K562 (cell line): Measurements from ENCODE around the gene ZNF831. TPM values are rescaled to one million over a fixed set of nuclear protein-coding genes. Genes with fewer than 3 reads are reported as not detected.

Experiments
- ATAC-seq: fragments of 200-7000 bp; cut with Tn5 transposase; 3 replicates; pipeline ENCODE4 v1.9.1; 2020; ENCODE audit warnings: moderate library complexity
- BruUV-seq: library from RNA; stranded (reverse); fragments of 400-500 nt; replicated peaks from 2 replicates; lab custom pipeline; 2021; lab: Mats Ljungman, UMichigan
- CTCF ChIA-PET: fragments of 300-600 bp; formaldehyde crosslinking; extraction: SDS; loops from one replicate; lab custom pipeline; 2021; ENCODE audit warnings: low intra/inter-chr PET ratio; lab: Yijun Ruan, JAX
- POLR2A ChIA-PET: fragments of 300-600, 350-650 bp; sonication (Branson Sonifier 250); formaldehyde crosslinking; extraction: SDS; loops from one replicate; lab custom pipeline; 2021; ENCODE audit warnings: antibody characterized with exemption, inconsistent platforms; lab: Yijun Ruan, JAX
- DNase-seq, 4 experiments: peaks; one replicate each; pipeline versions ENCODE4 v3.0.0 to v3.0.0-alpha.2; 2011 to 2018; ENCODE audit warnings: low spot score in 3 of 4, mixed read lengths in 3 of 4; ENCODE audit errors: extremely low read depth in 1 of 4
- FAIRE-seq: peaks from 2 replicates; lab custom pipeline; 2011; peaks lifted over from hg19 to GRCh38; lab: Jason Lieb, UNC
- H2AFZ ChIP-seq: 2 replicates; pipeline ENCODE4 v1.6.0; 2011; ENCODE audit warnings: low read depth, low read length, control low read depth, inconsistent platforms
- H3K27ac ChIP-seq: fragments of 200-600 bp; 3 replicates; pipeline ENCODE4 v1.8.0; 2011; ENCODE audit warnings: low read depth, mild to moderate bottlenecking, control low read depth, inconsistent platforms, low read length, moderate library complexity, mixed read lengths; ENCODE audit errors: extremely low read depth
- H3K27me3 ChIP-seq, 2 experiments: fragments of 300-600 bp in 1 of 2; 2 replicates in 1 of 2; 3 replicates in 1 of 2; pipeline versions ENCODE4 v1.6.0 to v1.8.0; 2011; ENCODE audit warnings: inconsistent platforms in 2 of 2, low read length in 2 of 2, mild to moderate bottlenecking in 1 of 2, mixed read lengths in 1 of 2, moderate library complexity in 1 of 2; ENCODE audit not compliant: control insufficient read depth in 2 of 2, insufficient read depth in 2 of 2
- H3K36me3 ChIP-seq: fragments of 300-600 bp; 3 replicates; pipeline ENCODE4 v1.8.0; 2011; ENCODE audit warnings: mild to moderate bottlenecking, low read length, inconsistent platforms; ENCODE audit not compliant: control insufficient read depth, insufficient read depth
- H3K4me1 ChIP-seq, 2 experiments: fragments of 200-600 bp in 1 of 2; replicated peaks in 1 of 2; 2 replicates in 1 of 2; 3 replicates in 1 of 2; pipeline versions ENCODE4 v1.5.1 to v1.8.0; 2011; ENCODE audit warnings: inconsistent platforms in 2 of 2, low read length in 2 of 2, mild to moderate bottlenecking in 1 of 2, mixed read lengths in 1 of 2, moderate library complexity in 1 of 2; ENCODE audit not compliant: control insufficient read depth in 2 of 2, insufficient read depth in 2 of 2
- H3K4me2 ChIP-seq: 2 replicates; pipeline ENCODE4 v1.6.1; 2011; ENCODE audit warnings: low read length, control low read depth, inconsistent platforms, mixed read lengths; ENCODE audit not compliant: insufficient read depth
- H3K4me3 ChIP-seq: fragments of 200-600 bp; sonication (generic), shearing (Covaris generic); 2 replicates; pipeline ENCODE4 v1.5.1; 2016; ENCODE audit warnings: control low read depth, inconsistent platforms
- H3K79me2 ChIP-seq: fragments of 200-600 bp; 3 replicates; pipeline ENCODE4 v1.8.0; 2011; ENCODE audit warnings: low read length, inconsistent platforms; ENCODE audit not compliant: control insufficient read depth, insufficient read depth
- H3K9ac ChIP-seq, 2 experiments: 2 replicates each; pipeline versions ENCODE4 v1.6.0 to v1.6.1; 2011; ENCODE audit warnings: low read depth in 2 of 2, low read length in 2 of 2, control low read depth in 1 of 2, inconsistent platforms in 1 of 2, mild to moderate bottlenecking in 1 of 2, mixed read lengths in 1 of 2; ENCODE audit not compliant: insufficient read depth in 1 of 2
- H3K9me1 ChIP-seq: one replicate; pipeline ENCODE4 v1.6.0; 2011; ENCODE audit warnings: inconsistent platforms, mild to moderate bottlenecking, low read length, moderate library complexity; ENCODE audit not compliant: control insufficient read depth, insufficient read depth
- H3K9me3 ChIP-seq: replicated peaks from 2 replicates; pipeline ENCODE4 v1.5.1; 2011; ENCODE audit warnings: low read depth, low read length, inconsistent platforms; ENCODE audit not compliant: control insufficient read depth, insufficient read depth
- H4K20me1 ChIP-seq: replicated peaks from 2 replicates; pipeline ENCODE4 v1.6.1; 2011; ENCODE audit warnings: low read length, inconsistent platforms, mixed read lengths; ENCODE audit not compliant: control insufficient read depth, insufficient read depth
- ATF1 ChIP-seq, 2 experiments: fragments of 450-650 bp in 1 of 2; IDR thresholded peaks; 2 replicates each; pipeline ENCODE4 v1.6.1; 2016; ENCODE audit warnings: missing compliant biosample characterization in 1 of 2, missing genetic modification characterization in 1 of 2
- FOXM1 ChIP-seq, 2 experiments: fragments of 450-650 bp in 1 of 2; sonication (generic) in 1 of 2; formaldehyde crosslinking in 1 of 2; IDR thresholded peaks; 2 replicates each; pipeline versions ENCODE4 v1.6.1 to v1.9.0; 2017 to 2022; ENCODE audit warnings: low read depth in 2 of 2, mild to moderate bottlenecking in 2 of 2, missing genetic modification reagents in 1 of 2, moderate library complexity in 1 of 2
- HNRNPL ChIP-seq: fragments of 200-400 bp; formaldehyde crosslinking; IDR thresholded peaks from 2 replicates; pipeline ENCODE4 v1.6.1; 2017; ENCODE audit warnings: low read depth, mild to moderate bottlenecking, low read length
- MYNN ChIP-seq, 2 experiments: sonication (generic); formaldehyde crosslinking in 1 of 2; IDR thresholded peaks; 2 replicates each; pipeline versions ENCODE4 v1.5.0 to v1.6.1; 2016 to 2020; ENCODE audit warnings: antibody characterized with exemption in 1 of 2, missing genetic modification reagents in 1 of 2
- NFIC ChIP-seq: fragments of 450-650 bp; IDR thresholded peaks from 2 replicates; pipeline ENCODE4 v1.6.1; 2017; ENCODE audit warnings: mild to moderate bottlenecking, inconsistent platforms
- PHF20 ChIP-seq: fragments of 450-650 bp; IDR thresholded peaks from 2 replicates; pipeline ENCODE4 v1.6.1; 2018; ENCODE audit not compliant: partially characterized antibody
- POLR2G ChIP-seq: fragments of 200-400 bp; formaldehyde crosslinking; IDR thresholded peaks from 2 replicates; pipeline ENCODE4 v1.6.1; 2017; ENCODE audit warnings: low read depth, mild to moderate bottlenecking, antibody characterized with exemption, low read length, moderate library complexity
- RBFOX2 ChIP-seq: fragments of 200-400 bp; formaldehyde crosslinking; IDR thresholded peaks from 2 replicates; pipeline ENCODE4 v1.6.1; 2017; ENCODE audit warnings: low read depth, mild to moderate bottlenecking, low read length, moderate library complexity
- SMAD1 ChIP-seq: fragments of 150-350 bp; IDR thresholded peaks from 2 replicates; pipeline ENCODE4 v1.6.1; 2014; ENCODE audit warnings: low read length, low read depth; ENCODE audit not compliant: partially characterized antibody
- U2AF1 ChIP-seq: fragments of 200-400 bp; formaldehyde crosslinking; optimal IDR thresholded peaks from 2 replicates; pipeline ENCODE3; 2017; ENCODE audit warnings: mild to moderate bottlenecking, low read depth, low read length, moderate library complexity
- ZFP91 ChIP-seq: sonication (generic); formaldehyde crosslinking; IDR thresholded peaks from 2 replicates; pipeline ENCODE4 v1.8.0; 2022; ENCODE audit warnings: mild to moderate bottlenecking, missing genetic modification reagents
- whole genome bisulfite sequencing: fragments of 100-300 bp; shearing (Covaris generic); methylation state at CpG from one replicate; pipeline ENCODE4 v1.1.6; 2016; ENCODE audit warnings: low coverage, mixed read lengths; ENCODE audit not compliant: insufficient coverage; ENCODE audit errors: missing lambda C conversion rate; 5-methylcytosine and 5-hydroxymethylcytosine counted together
- in situ Hi-C: fragments of 300-500 bp; cut with MboI; formaldehyde crosslinking; loops from 4 replicates; pipeline ENCODE4 v1.15.0; 2018; ENCODE audit warnings: inconsistent platforms, mixed read lengths
- intact Hi-C: fragments of 100-400 bp; cut with micrococcal nuclease; formaldehyde crosslinking; loops from 2 replicates; pipeline ENCODE4 v1.14.2; 2022
- polyA plus RNA-seq, 8 experiments: library from polyadenylated mRNA; depleted of rRNA in 4 of 8; stranded (reverse) in 5 of 8; unstranded in 3 of 8; fragments of >200 nt; fragmentation: Nextera tagmentation in 2 of 8; fragmentation: Illumina TruSeq in 1 of 8; extraction: Ambion mirVana in 2 of 8; extraction: Trizol in 1 of 8; gene quantifications; 2 replicates each; pipeline versions ENCODE4 v1.2.1 to v1.2.3, GENCODE V29; 2011 to 2014; ENCODE audit warnings: inconsistent platforms in 1 of 8, missing spikeins in 1 of 8
- total RNA-seq, 7 experiments: library from RNA; depleted of rRNA in 6 of 7; stranded (reverse); fragments of >200 nt in 6 of 7; fragmentation: Illumina TruSeq in 2 of 7; extraction: Trizol in 2 of 7; gene quantifications; 2 replicates each; pipeline versions ENCODE4 v1.2.1 to v1.2.3, GENCODE V29; 2011 to 2021; ENCODE audit warnings: low replicate concordance in 1 of 7
- TF ChIP-seq, protein P1 (sequence below): fragments of 450-650 bp; formaldehyde crosslinking; IDR thresholded peaks from 2 replicates; pipeline ENCODE4 v1.4.0; 2020; ENCODE audit warnings: mild to moderate bottlenecking
- TF ChIP-seq, protein P2 (sequence below): fragments of 450-650 bp; formaldehyde crosslinking; IDR thresholded peaks from 2 replicates; pipeline ENCODE4 v1.4.0; 2022; ENCODE audit warnings: missing genetic modification characterization

Gene ZNF831
- total and polyA plus RNA-seq, 9 of the 15 experiments (the other 6 are each of a cell fraction or from before 2014, with no cell fraction given) = not detected

DNA sequence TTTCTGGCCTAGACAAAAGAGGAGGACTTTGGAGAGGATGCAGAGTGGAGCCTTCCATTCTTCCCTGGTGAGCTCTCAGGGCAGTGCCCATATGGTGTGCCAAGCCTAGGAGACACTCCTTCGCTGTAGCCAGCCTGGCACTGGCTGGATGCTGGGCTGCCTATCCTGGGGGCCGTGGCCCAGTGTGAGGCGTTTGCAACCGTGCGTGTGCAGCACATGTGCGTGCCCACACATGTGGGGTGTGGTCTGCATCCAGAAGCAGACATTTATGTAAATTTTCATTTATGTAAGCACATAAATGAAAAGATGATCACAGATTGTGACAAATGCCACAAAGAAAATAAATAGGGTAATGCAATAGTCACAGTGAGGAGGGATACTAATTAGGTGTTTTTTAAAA, 35.8 kb upstream of the ZNF831 start:
- H3K9me1 ChIP-seq = peaks cover 2% of the 10 kb centered on the region
- H3K27me3 ChIP-seq = peaks cover 14 to 48% of the 10 kb centered on the region in 2 experiments; a peak in 4 of 5 replicates
- H3K9ac ChIP-seq = no peak overlapping the region
- DNase-seq (no peak), FAIRE-seq (no peak), ATAC-seq (no peak)
- POLR2A ChIA-PET = no interaction called here
- no peak overlapping the region for H3K4me2 ChIP-seq
- no peak overlapping the region for H3K27ac ChIP-seq
- intact Hi-C loops = no loop called here
- in situ Hi-C loops = no loop called here
- no peaks in the 10 kb centered on the region for H3K9me3 ChIP-seq
- no peaks in the 10 kb centered on the region for H3K79me2 ChIP-seq
- no peaks in the 10 kb centered on the region for H3K36me3 ChIP-seq
- BruUV-seq = no TSS peak
- CTCF ChIA-PET = no interaction called here
- H3K4me1 ChIP-seq = no peaks in the 10 kb centered on the region; a peak in 1 of 5 replicates
- WGBS = 1% methylated on average over 6 of the region's 6 CpGs
- no peaks in the 10 kb centered on the region for H4K20me1 ChIP-seq
- TF ChIP-seq HNRNPL (no peak), PHF20 (no peak), ATF1 (CRISPR knock-in tag; IDR thresholded peaks at IDR 0.05) (no peak), ATF1 (tag; IDR thresholded peaks at IDR 0.05) (no peak), FOXM1 (IDR thresholded peaks at IDR 0.05; ENCODE audit: low read depth) (no peak), FOXM1 (CRISPR knock-in tag; IDR thresholded peaks at IDR 0.05; ENCODE audit: low read depth) (no peak), POLR2G (no peak), SMAD1 (no peak), ZFP91 (no peak), U2AF1 (no peak), NFIC (no peak), MYNN (IDR thresholded peaks at IDR 0.05) (no peak), MYNN (CRISPR knock-in tag; IDR thresholded peaks at IDR 0.05) (no peak), RBFOX2 (no peak)
- TF ChIP-seq, protein P1, sequence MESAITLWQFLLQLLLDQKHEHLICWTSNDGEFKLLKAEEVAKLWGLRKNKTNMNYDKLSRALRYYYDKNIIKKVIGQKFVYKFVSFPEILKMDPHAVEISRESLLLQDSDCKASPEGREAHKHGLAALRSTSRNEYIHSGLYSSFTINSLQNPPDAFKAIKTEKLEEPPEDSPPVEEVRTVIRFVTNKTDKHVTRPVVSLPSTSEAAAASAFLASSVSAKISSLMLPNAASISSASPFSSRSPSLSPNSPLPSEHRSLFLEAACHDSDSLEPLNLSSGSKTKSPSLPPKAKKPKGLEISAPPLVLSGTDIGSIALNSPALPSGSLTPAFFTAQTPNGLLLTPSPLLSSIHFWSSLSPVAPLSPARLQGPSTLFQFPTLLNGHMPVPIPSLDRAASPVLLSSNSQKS = no peak
- TF ChIP-seq, protein P2, sequence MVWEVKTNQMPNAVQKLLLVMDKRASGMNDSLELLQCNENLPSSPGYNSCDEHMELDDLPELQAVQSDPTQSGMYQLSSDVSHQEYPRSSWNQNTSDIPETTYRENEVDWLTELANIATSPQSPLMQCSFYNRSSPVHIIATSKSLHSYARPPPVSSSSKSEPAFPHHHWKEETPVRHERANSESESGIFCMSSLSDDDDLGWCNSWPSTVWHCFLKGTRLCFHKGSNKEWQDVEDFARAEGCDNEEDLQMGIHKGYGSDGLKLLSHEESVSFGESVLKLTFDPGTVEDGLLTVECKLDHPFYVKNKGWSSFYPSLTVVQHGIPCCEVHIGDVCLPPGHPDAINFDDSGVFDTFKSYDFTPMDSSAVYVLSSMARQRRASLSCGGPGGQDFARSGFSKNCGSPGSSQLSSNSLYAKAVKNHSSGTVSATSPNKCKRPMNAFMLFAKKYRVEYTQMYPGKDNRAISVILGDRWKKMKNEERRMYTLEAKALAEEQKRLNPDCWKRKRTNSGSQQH (CRISPR knock-in tag) = no peak
- no peak overlapping the region for H3K4me3 ChIP-seq
- no peak overlapping the region for H2AFZ ChIP-seq
